GM23248 (cell line): ENCODE data around the gene MYBPC3. TPM values are rescaled to one million over a fixed set of nuclear protein-coding genes. Genes with fewer than 3 reads are reported as not detected.
"Not testable (repeated sequence)": the region's sequence is repeated elsewhere in the genome, so short reads cannot be mapped to it uniquely, and the experiment has no call there.

Experiments used
- DNase-seq: peaks from one replicate; pipeline ENCODE4 v3.0.0-alpha.2; 2015
- H2AFZ ChIP-seq: fragments of 200-600 bp; sonication (generic); 2 replicates; pipeline ENCODE4 v1.6.1; 2016; ENCODE audit warnings: antibody characterized with exemption
- H3F3A ChIP-seq: fragments of 200-600 bp; sonication (generic); 2 replicates; pipeline ENCODE4 v1.6.1; 2016; ENCODE audit warnings: mild to moderate bottlenecking, antibody characterized with exemption, mixed run types; ENCODE audit not compliant: insufficient read depth
- H3K27ac ChIP-seq: fragments of 200-600 bp; sonication (generic); 2 replicates; pipeline ENCODE4 v1.5.1; 2016; ENCODE audit warnings: mild to moderate bottlenecking
- H3K27me3 ChIP-seq: fragments of 200-600 bp; sonication (generic); replicated peaks from 2 replicates; pipeline ENCODE4 v1.6.1; 2016; ENCODE audit warnings: mild to moderate bottlenecking; ENCODE audit not compliant: insufficient read depth
- H3K36me3 ChIP-seq: fragments of 200-600 bp; sonication (generic); 2 replicates; pipeline ENCODE4 v1.6.1; 2016; ENCODE audit warnings: low read depth, mild to moderate bottlenecking
- H3K4me1 ChIP-seq: fragments of 200-600 bp; sonication (generic); 2 replicates; pipeline ENCODE4 v1.6.1; 2016; ENCODE audit warnings: mild to moderate bottlenecking; ENCODE audit not compliant: insufficient read depth
- H3K4me2 ChIP-seq: fragments of 200-600 bp; sonication (generic); one replicate; pipeline ENCODE4 v1.6.1; 2016; ENCODE audit warnings: mild to moderate bottlenecking; ENCODE audit not compliant: unreplicated experiment
- H3K4me3 ChIP-seq: fragments of 200-600 bp; sonication (generic); 2 replicates; pipeline ENCODE4 v1.5.1; 2016; ENCODE audit warnings: mild to moderate bottlenecking
- H3K79me2 ChIP-seq: fragments of 200-600 bp; sonication (generic); 2 replicates; pipeline ENCODE4 v1.6.1; 2016; ENCODE audit warnings: mild to moderate bottlenecking; ENCODE audit not compliant: insufficient read depth
- H3K9ac ChIP-seq: fragments of 200-600 bp; sonication (generic); 2 replicates; pipeline ENCODE4 v1.6.1; 2016; ENCODE audit warnings: mild to moderate bottlenecking
- H3K9me2 ChIP-seq: fragments of 200-600 bp; sonication (generic); 2 replicates; pipeline ENCODE4 v1.6.1; 2016; ENCODE audit warnings: mixed run types, mild to moderate bottlenecking, moderate library complexity; ENCODE audit not compliant: insufficient read depth
- H3K9me3 ChIP-seq: fragments of 200-600 bp; sonication (generic); one replicate; pipeline ENCODE4 v1.6.1; 2017; ENCODE audit warnings: low read depth
- H4K20me1 ChIP-seq: fragments of 200-600 bp; sonication (generic); 2 replicates; pipeline ENCODE4 v1.6.0; 2016; ENCODE audit not compliant: insufficient read depth
- EZH2 ChIP-seq: fragments of 200-600 bp; sonication (generic); IDR thresholded peaks from 2 replicates; pipeline ENCODE4 v1.6.1; 2018; ENCODE audit warnings: antibody characterized with exemption, mild to moderate bottlenecking; ENCODE audit not compliant: insufficient read depth, poor library complexity, severe bottlenecking
- EZH2phosphoT487 ChIP-seq: fragments of 200-600 bp; sonication (generic); IDR thresholded peaks from 2 replicates; pipeline ENCODE4 v1.6.1; 2018; ENCODE audit warnings: antibody characterized with exemption, moderate library complexity, mild to moderate bottlenecking, low read depth; ENCODE audit not compliant: insufficient read depth
- WGBS, 2 experiments: methylation state at CpG; one replicate each; pipeline ENCODE4 v1.1.6; 2015 to 2017; ENCODE audit warnings: low lambda C conversion rate in 2 of 2, low coverage in 1 of 2; ENCODE audit errors: missing lambda C conversion rate in 2 of 2; 5-methylcytosine and 5-hydroxymethylcytosine counted together
- in situ Hi-C: fragments of 300-500 bp; cut with MboI; formaldehyde crosslinking; loops from 2 replicates; pipeline ENCODE4 v1.15.0; 2020
- polyA plus RNA-seq: library from polyadenylated mRNA; unstranded; fragments of >200 nt; fragmentation: Nextera tagmentation; extraction: Ambion mirVana; gene quantifications from 2 replicates; pipeline ENCODE4 v1.2.1, GENCODE V29; 2016
- total RNA-seq: library from RNA; depleted of rRNA; stranded (reverse); fragments of >200 nt; shearing (Covaris generic); gene quantifications from 2 replicates; pipeline ENCODE4 v1.2.3, GENCODE V29; 2014

MYBPC3 gene
- total and polyA plus RNA-seq, 2 experiments from 2014 or later: not detected

GRCh38 chr11:47337229-47337924 is 15.1 kb downstream of the MYBPC3 start:
- in situ Hi-C loops: no loop called here
- Histone ChIP-seq H3K27ac (no peak overlapping the region), H3K9me3 (no peaks in the 10 kb centered on the region), H3K79me2 (no peaks in the 10 kb centered on the region), H3K9me2 (no peaks in the 10 kb centered on the region), H3K9ac (no peak overlapping the region), H4K20me1 (no peaks in the 10 kb centered on the region), H3K4me2 (no peak overlapping the region), H3K4me1 (no peaks in the 10 kb centered on the region), H3F3A (no peaks in the 10 kb centered on the region), H3K27me3 (no peaks in the 10 kb centered on the region), H3K36me3 (no peaks in the 10 kb centered on the region), H2AFZ (no peak overlapping the region), H3K4me3 (no peak overlapping the region)
- TF ChIP-seq EZH2 (no peak), EZH2phosphoT487 (no peak)
- 72 to 73% methylated on average over 18 to 32 of the region's 34 CpGs for WGBS, 2 experiments
- DNase-seq: no peak

- 76 to 88% methylated on average over 4 of the region's 4 CpGs for WGBS, 2 experiments
Observed at GRCh38 chr11:47336595-47336994, 15.9 kb downstream of the MYBPC3 start.

GRCh38 chr11:47335733-47336132 is 16.8 kb downstream of the MYBPC3 start:
- Histone ChIP-seq H3K27me3 (no peaks in the 10 kb centered on the region), H4K20me1 (no peaks in the 10 kb centered on the region), H3K27ac (no peak overlapping the region), H3K4me2 (no peak overlapping the region), H3F3A (no peaks in the 10 kb centered on the region), H3K9ac (no peak overlapping the region), H3K4me3 (no peak overlapping the region), H3K36me3 (no peaks in the 10 kb centered on the region), H3K79me2 (no peaks in the 10 kb centered on the region), H3K9me2 (no peaks in the 10 kb centered on the region), H2AFZ (no peak overlapping the region), H3K4me1 (no peaks in the 10 kb centered on the region), H3K9me3 (no peaks in the 10 kb centered on the region)
- in situ Hi-C loops: no loop called here
- TF ChIP-seq EZH2phosphoT487 (no peak), EZH2 (no peak)
- DNase-seq: no peak
- 80 to 89% methylated on average over 7 to 9 of the region's 9 CpGs for WGBS, 2 experiments

More at GRCh38 chr11:47336595-47336994, 15.9 kb downstream of the MYBPC3 start:
- Histone ChIP-seq H3K27me3 (no peaks in the 10 kb centered on the region), H3K27ac (no peak overlapping the region), H3K4me3 (no peak overlapping the region), H3K79me2 (no peaks in the 10 kb centered on the region), H3K9me2 (no peaks in the 10 kb centered on the region), H4K20me1 (no peaks in the 10 kb centered on the region), H2AFZ (no peak overlapping the region), H3K4me2 (no peak overlapping the region), H3K36me3 (no peaks in the 10 kb centered on the region), H3F3A (no peaks in the 10 kb centered on the region), H3K9me3 (no peaks in the 10 kb centered on the region), H3K9ac (no peak overlapping the region), H3K4me1 (no peaks in the 10 kb centered on the region)
- in situ Hi-C loops: no loop called here
- no peak for TF ChIP-seq EZH2phosphoT487
- TF ChIP-seq EZH2: no peak
- DNase-seq: no peak

GRCh38 chr11:47334699-47335411 is 17.6 kb downstream of the MYBPC3 start:
- 78 to 82% methylated on average over 16 of the region's 16 CpGs for WGBS, 2 experiments
- DNase-seq, H3K4me2 ChIP-seq, H3K27me3 ChIP-seq, H3F3A ChIP-seq, H3K4me1 ChIP-seq, H3K79me2 ChIP-seq, H3K36me3 ChIP-seq, in situ Hi-C loops, H3K4me3 ChIP-seq, H2AFZ ChIP-seq, H3K9ac ChIP-seq, H3K27ac ChIP-seq, H4K20me1 ChIP-seq, H3K9me2 ChIP-seq, H3K9me3 ChIP-seq: not testable (repeated sequence)
